Endothelial cell of umbilical vein (primary cell): Measurements from ENCODE around the gene PRX. TPM values are rescaled to one million over a fixed set of nuclear protein-coding genes. Genes with fewer than 3 reads are reported as not detected.

Source experiments
- BruUV-seq: library from RNA; stranded (reverse); fragments of 400-500 nt; replicated peaks from 2 replicates; lab custom pipeline; 2021; lab: Mats Ljungman, UMichigan
- CTCF ChIA-PET: fragments of 300-600, 350-600 bp; sonication (Branson Sonifier 250); formaldehyde crosslinking; loops from one replicate; lab custom pipeline; 2021; ENCODE audit warnings: antibody characterized with exemption, inconsistent platforms; lab: Charles Lee
- POLR2A ChIA-PET: fragments of 300-600, 350-600 bp; sonication (Branson Sonifier 250); formaldehyde crosslinking; loops from one replicate; lab custom pipeline; 2021; ENCODE audit warnings: antibody characterized with exemption, inconsistent platforms; lab: Charles Lee
- DNase-seq: peaks from one replicate; pipeline ENCODE4 v3.0.0-alpha.2; 2011; ENCODE audit warnings: low read depth, low spot score
- FAIRE-seq: peaks from 2 replicates; lab custom pipeline; 2011; peaks lifted over from hg19 to GRCh38; lab: Jason Lieb, UNC
- H2AFZ ChIP-seq: 2 replicates; pipeline ENCODE4 v1.6.0; 2012; ENCODE audit warnings: low read depth, low read length, control low read depth, inconsistent platforms
- H3K27ac ChIP-seq: 2 replicates; pipeline ENCODE4 v1.5.1; 2011; ENCODE audit warnings: low read depth, mild to moderate bottlenecking, control low read depth, low read length, moderate library complexity; ENCODE audit not compliant: insufficient read depth
- H3K27me3 ChIP-seq, 2 experiments: 2 replicates each; pipeline versions ENCODE4 v1.6.0 to v1.6.1; 2011; ENCODE audit warnings: low read length in 2 of 2, mixed read lengths in 1 of 2; ENCODE audit not compliant: control insufficient read depth in 2 of 2, insufficient read depth in 2 of 2
- H3K36me3 ChIP-seq, 2 experiments: 2 replicates in 1 of 2; 3 replicates in 1 of 2; pipeline ENCODE4 v1.5.1; 2011; ENCODE audit warnings: low read length in 2 of 2, mild to moderate bottlenecking in 1 of 2, moderate library complexity in 1 of 2; ENCODE audit not compliant: control insufficient read depth in 2 of 2, insufficient read depth in 2 of 2; ENCODE audit errors: extremely low read depth in 1 of 2
- H3K4me1 ChIP-seq: 3 replicates; pipeline ENCODE4 v1.5.1; 2011; ENCODE audit warnings: mild to moderate bottlenecking, low read length; ENCODE audit not compliant: control insufficient read depth, insufficient read depth; ENCODE audit errors: extremely low read depth
- H3K4me2 ChIP-seq: 2 replicates; pipeline ENCODE4 v1.6.1; 2011; ENCODE audit warnings: low read length, control low read depth, mixed read lengths; ENCODE audit not compliant: insufficient read depth
- H3K4me3 ChIP-seq, 3 experiments: fragments of 200-600 bp in 1 of 3; sonication (generic), shearing (Covaris generic) in 1 of 3; replicated peaks in 1 of 3; 2 replicates each; pipeline ENCODE4 v1.5.1; 2011 to 2016; ENCODE audit warnings: control low read depth in 3 of 3, low read length in 3 of 3, mild to moderate bottlenecking in 2 of 3, inconsistent platforms in 1 of 3, low read depth in 1 of 3, moderate library complexity in 1 of 3; ENCODE audit not compliant: insufficient read depth in 1 of 3
- H3K79me2 ChIP-seq: 2 replicates; pipeline ENCODE4 v1.6.0; 2012; ENCODE audit warnings: low read length, inconsistent platforms; ENCODE audit not compliant: control insufficient read depth, insufficient read depth
- H3K9ac ChIP-seq: replicated peaks from 2 replicates; pipeline ENCODE3; 2011; ENCODE audit warnings: low read length, control low read depth; ENCODE audit not compliant: insufficient read depth; ENCODE audit errors: extremely low read depth
- H3K9me1 ChIP-seq: replicated peaks from 3 replicates; pipeline ENCODE4 v1.6.0; 2011; ENCODE audit warnings: mild to moderate bottlenecking, low read length; ENCODE audit not compliant: control insufficient read depth, insufficient read depth; ENCODE audit errors: extremely low read depth
- H3K9me3 ChIP-seq: replicated peaks from 2 replicates; pipeline ENCODE4 v1.5.1; 2012; ENCODE audit warnings: low read length, inconsistent platforms; ENCODE audit not compliant: control insufficient read depth, insufficient read depth
- H4K20me1 ChIP-seq: replicated peaks from 2 replicates; pipeline ENCODE3; 2011; ENCODE audit warnings: mild to moderate bottlenecking, low read length; ENCODE audit not compliant: control insufficient read depth, insufficient read depth; ENCODE audit errors: extremely low read depth
- EZH2 ChIP-seq: IDR thresholded peaks from 2 replicates; pipeline ENCODE4 v1.6.1; 2012; ENCODE audit warnings: borderline replicate concordance, low read depth, mild to moderate bottlenecking, moderate library complexity, low read length, inconsistent platforms; ENCODE audit not compliant: severe bottlenecking
- FOS ChIP-seq: IDR thresholded peaks from 2 replicates; pipeline ENCODE4 v1.6.1; 2011; ENCODE audit warnings: mild to moderate bottlenecking, low read length, moderate library complexity, borderline replicate concordance; ENCODE audit not compliant: insufficient read depth
- GATA2 ChIP-seq: IDR thresholded peaks from 2 replicates; pipeline ENCODE4 v1.7.0; 2011; ENCODE audit warnings: low read depth, mild to moderate bottlenecking, moderate library complexity, mixed read lengths, low read length; ENCODE audit not compliant: insufficient read length, insufficient read depth
- JUN ChIP-seq: IDR thresholded peaks from 2 replicates; pipeline ENCODE4 v1.6.1; 2011; ENCODE audit warnings: borderline replicate concordance, low read depth; ENCODE audit not compliant: insufficient read length, insufficient read depth
- MYC ChIP-seq: IDR thresholded peaks from one replicate; pipeline ENCODE4 v1.6.1; 2011; ENCODE audit warnings: mild to moderate bottlenecking, low read depth, low read length
- POLR2A ChIP-seq: IDR thresholded peaks from 2 replicates; pipeline ENCODE4 v1.6.1; 2012; ENCODE audit warnings: low read depth, mild to moderate bottlenecking, control low read depth, low read length
- POLR2AphosphoS5 ChIP-seq: IDR thresholded peaks from 2 replicates; pipeline ENCODE4 v1.6.1; 2012; ENCODE audit warnings: low read depth, mild to moderate bottlenecking, control low read depth, low read length, moderate library complexity; ENCODE audit not compliant: insufficient read depth
- dilution Hi-C: fragments of 300-500 bp; cut with MboI; formaldehyde crosslinking; loops from one replicate; pipeline ENCODE4 v1.15.0; 2019; ENCODE audit warnings: low sequenced_read_pairs; ENCODE audit not compliant: extremely low pct_ligation_motif_present
- intact Hi-C: fragments of 100-400 bp; cut with micrococcal nuclease; formaldehyde crosslinking; loops from one replicate; pipeline ENCODE4 v1.10.0; 2022
- polyA plus RNA-seq, 4 experiments: library from polyadenylated mRNA; depleted of rRNA in 3 of 4; stranded (reverse) in 3 of 4; unstranded in 1 of 4; fragments of >200 nt; gene quantifications; 2 replicates each; pipeline versions ENCODE4 v1.2.1 to v1.2.3, GENCODE V29; 2011 to 2012; ENCODE audit warnings: missing spikeins in 1 of 4
- total RNA-seq: library from RNA; stranded (reverse); gene quantifications from 2 replicates; pipeline ENCODE4 v1.2.3, GENCODE V29; 2021
- TF ChIP-seq, protein P1 (sequence below): IDR thresholded peaks from 2 replicates; pipeline ENCODE4 v1.6.1; 2011; ENCODE audit not compliant: insufficient read depth, insufficient read length
- TF ChIP-seq, protein P2 (sequence below), 2 donors: IDR thresholded peaks; 1 replicate in 1 of 2; 2 replicates in 1 of 2; pipeline ENCODE4 v1.5.1; 2011; ENCODE audit warnings: low read length in 2 of 2, mild to moderate bottlenecking in 2 of 2, moderate library complexity in 2 of 2, control low read depth in 1 of 2, inconsistent platforms in 1 of 2, low read depth in 1 of 2; ENCODE audit not compliant: insufficient read depth in 1 of 2; ENCODE audit errors: extremely low read depth in 1 of 2

PRX gene
- total and polyA plus RNA-seq, 2 donors (not counting 3 experiments of a cell fraction or from before 2014, with no cell fraction given): 0.80 to 1.3 TPM

DNA sequence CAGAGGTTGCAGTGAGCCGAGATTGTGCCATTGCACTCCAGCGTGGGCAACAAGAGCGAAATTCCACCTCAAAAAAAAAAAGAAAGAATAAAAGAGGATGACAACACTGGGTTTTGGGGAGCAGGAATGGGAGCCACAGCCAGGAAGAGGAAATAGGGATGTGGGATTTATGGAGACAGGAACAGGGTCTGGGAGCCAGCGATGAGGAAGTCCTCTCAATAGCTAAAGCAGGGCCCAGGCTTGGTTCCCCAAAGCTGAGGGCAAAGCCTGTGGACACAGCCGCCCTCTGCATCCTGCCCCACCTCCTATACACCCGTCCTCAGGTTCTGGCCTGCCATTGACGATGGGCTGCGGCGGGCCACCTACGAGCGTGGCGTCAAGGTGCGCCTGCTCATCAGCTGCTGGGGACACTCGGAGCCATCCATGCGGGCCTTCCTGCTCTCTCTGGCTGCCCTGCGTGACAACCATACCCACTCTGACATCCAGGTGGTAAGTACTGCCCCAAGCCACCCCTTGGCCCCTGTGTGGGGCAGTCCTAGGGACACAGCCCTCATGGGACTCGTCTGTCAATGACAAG lies 36.8 kb downstream of the PRX start:
- H3K9me3 ChIP-seq: no peaks in the 10 kb centered on the region

More for the DNA sequence above, 36.8 kb downstream of the PRX start:
- no peak for TF ChIP-seq EZH2
- TF ChIP-seq, protein P1, sequence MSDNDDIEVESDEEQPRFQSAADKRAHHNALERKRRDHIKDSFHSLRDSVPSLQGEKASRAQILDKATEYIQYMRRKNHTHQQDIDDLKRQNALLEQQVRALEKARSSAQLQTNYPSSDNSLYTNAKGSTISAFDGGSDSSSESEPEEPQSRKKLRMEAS: no peak
- TF ChIP-seq, protein P2, sequence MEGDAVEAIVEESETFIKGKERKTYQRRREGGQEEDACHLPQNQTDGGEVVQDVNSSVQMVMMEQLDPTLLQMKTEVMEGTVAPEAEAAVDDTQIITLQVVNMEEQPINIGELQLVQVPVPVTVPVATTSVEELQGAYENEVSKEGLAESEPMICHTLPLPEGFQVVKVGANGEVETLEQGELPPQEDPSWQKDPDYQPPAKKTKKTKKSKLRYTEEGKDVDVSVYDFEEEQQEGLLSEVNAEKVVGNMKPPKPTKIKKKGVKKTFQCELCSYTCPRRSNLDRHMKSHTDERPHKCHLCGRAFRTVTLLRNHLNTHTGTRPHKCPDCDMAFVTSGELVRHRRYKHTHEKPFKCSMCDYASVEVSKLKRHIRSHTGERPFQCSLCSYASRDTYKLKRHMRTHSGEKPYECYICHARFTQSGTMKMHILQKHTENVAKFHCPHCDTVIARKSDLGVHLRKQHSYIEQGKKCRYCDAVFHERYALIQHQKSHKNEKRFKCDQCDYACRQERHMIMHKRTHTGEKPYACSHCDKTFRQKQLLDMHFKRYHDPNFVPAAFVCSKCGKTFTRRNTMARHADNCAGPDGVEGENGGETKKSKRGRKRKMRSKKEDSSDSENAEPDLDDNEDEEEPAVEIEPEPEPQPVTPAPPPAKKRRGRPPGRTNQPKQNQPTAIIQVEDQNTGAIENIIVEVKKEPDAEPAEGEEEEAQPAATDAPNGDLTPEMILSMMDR (IDR thresholded peaks at IDR 0.05; ENCODE audit: extremely low read depth in 1 of 2, insufficient read depth in 1 of 2, low read depth in 1 of 2, low read length in 2 of 2): no peak
- no peak for TF ChIP-seq MYC
- no peak for TF ChIP-seq POLR2AphosphoS5
- TF ChIP-seq GATA2: no peak
- TF ChIP-seq JUN: no peak
- TF ChIP-seq POLR2A: no peak
- no peak for TF ChIP-seq FOS
- intact Hi-C loops (no loop called here), dilution Hi-C loops (no loop called here)
- Histone ChIP-seq H4K20me1 (no peaks in the 10 kb centered on the region), H3K79me2 (no peaks in the 10 kb centered on the region), H2AFZ (no peak overlapping the region), H3K9me1 (no peaks in the 10 kb centered on the region), H3K9ac (no peak overlapping the region), H3K4me1 (no peaks in the 10 kb centered on the region), H3K27me3 (no peaks in the 10 kb centered on the region), H3K4me2 (no peak overlapping the region), H3K27ac (no peak overlapping the region), H3K4me3 (no peak overlapping the region), H3K36me3 (peaks cover 0 to 18% of the 10 kb centered on the region in 2 experiments)
- DNase-seq: no peak
- ChIA-PET POLR2A (no interaction called here), CTCF (no interaction called here)
- no TSS peak for BruUV-seq
- FAIRE-seq: no peak
